OCI-LY1 (cell line): Measurements from ENCODE around the gene ACTG1.

Experiments used
- EZH2 ChIP-seq: fragments of 200-600 bp; sonication (generic), shearing (Covaris generic); IDR thresholded peaks from 2 replicates; pipeline ENCODE4 v1.8.0; 2017; ENCODE audit warnings: borderline replicate concordance, mixed run types, mild to moderate bottlenecking, antibody characterized with exemption, low read length, moderate library complexity, mixed read lengths
- TF ChIP-seq, protein P1 (sequence below): fragments of 200-600 bp; sonication (generic), shearing (Covaris generic); IDR thresholded peaks from 2 replicates; pipeline ENCODE4 v1.5.1; 2017; ENCODE audit warnings: mild to moderate bottlenecking, antibody characterized with exemption, low read length, moderate library complexity, mixed read lengths

DNA sequence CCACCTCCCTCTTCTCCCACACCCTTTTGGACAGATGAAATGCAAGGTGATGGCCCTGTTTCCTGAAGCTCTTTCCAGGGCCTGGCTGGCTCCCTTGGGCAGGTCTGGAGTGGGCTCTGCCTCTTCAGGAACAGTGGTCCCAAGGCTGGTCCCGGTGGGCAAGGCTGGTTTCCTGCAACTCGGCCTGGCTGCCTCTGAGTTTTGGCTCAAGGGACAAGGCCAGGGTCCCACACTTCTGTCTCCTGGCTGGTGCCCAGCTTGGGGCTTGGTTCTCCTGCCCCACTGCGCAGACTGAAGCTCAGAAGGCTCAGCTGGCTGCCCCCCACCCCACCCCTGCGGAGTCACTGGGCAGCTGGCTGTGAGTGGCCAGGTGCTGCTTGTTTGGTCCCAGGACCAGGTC is 3.8 kb upstream of the ACTG1 start:
- TF ChIP-seq EZH2: no peak
- TF ChIP-seq, protein P1, sequence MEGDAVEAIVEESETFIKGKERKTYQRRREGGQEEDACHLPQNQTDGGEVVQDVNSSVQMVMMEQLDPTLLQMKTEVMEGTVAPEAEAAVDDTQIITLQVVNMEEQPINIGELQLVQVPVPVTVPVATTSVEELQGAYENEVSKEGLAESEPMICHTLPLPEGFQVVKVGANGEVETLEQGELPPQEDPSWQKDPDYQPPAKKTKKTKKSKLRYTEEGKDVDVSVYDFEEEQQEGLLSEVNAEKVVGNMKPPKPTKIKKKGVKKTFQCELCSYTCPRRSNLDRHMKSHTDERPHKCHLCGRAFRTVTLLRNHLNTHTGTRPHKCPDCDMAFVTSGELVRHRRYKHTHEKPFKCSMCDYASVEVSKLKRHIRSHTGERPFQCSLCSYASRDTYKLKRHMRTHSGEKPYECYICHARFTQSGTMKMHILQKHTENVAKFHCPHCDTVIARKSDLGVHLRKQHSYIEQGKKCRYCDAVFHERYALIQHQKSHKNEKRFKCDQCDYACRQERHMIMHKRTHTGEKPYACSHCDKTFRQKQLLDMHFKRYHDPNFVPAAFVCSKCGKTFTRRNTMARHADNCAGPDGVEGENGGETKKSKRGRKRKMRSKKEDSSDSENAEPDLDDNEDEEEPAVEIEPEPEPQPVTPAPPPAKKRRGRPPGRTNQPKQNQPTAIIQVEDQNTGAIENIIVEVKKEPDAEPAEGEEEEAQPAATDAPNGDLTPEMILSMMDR: no peak
